Heart right ventricle (tissue), 16 donors: ENCODE data around the gene DDHD1. TPM values are rescaled to one million over a fixed set of nuclear protein-coding genes. Genes with fewer than 3 reads are reported as not detected.

ENCODE experiments used
- ATAC-seq, 8 donors: fragments of 200-7000 bp; cut with Tn5 transposase; one replicate each; pipeline ENCODE4 v1.9.1; 2020; ENCODE audit warnings: mild to moderate bottlenecking in 8 of 8, moderate library complexity in 8 of 8, moderate number of reproducible peaks in 1 of 8
- DNase-seq, 2 donors: peaks; one replicate each; pipeline ENCODE4 v3.0.0-alpha.2; 2020
- H3K27ac ChIP-seq, 10 donors: fragments of 200-600 bp; sonication (generic) in 2 of 10; one replicate each; pipeline versions ENCODE4 v1.5.0 to v1.8.0; 2020 to 2022; ENCODE audit warnings: mild to moderate bottlenecking in 3 of 10
- H3K27me3 ChIP-seq, 7 donors: fragments of 200-600 bp; one replicate each; pipeline ENCODE4 v1.8.0; 2021 to 2022; ENCODE audit warnings: mild to moderate bottlenecking in 2 of 7
- H3K36me3 ChIP-seq, 9 donors: fragments of 200-600 bp; sonication (generic) in 1 of 9; one replicate each; pipeline versions ENCODE4 v1.5.0 to v1.8.0; 2020 to 2022; ENCODE audit warnings: mild to moderate bottlenecking in 2 of 9
- H3K4me1 ChIP-seq, 9 donors: fragments of 200-600 bp; sonication (generic) in 1 of 9; one replicate each; pipeline versions ENCODE4 v1.5.0 to v1.8.0; 2020 to 2022; ENCODE audit warnings: mild to moderate bottlenecking in 4 of 9
- H3K4me3 ChIP-seq, 10 donors: fragments of 200-600 bp; sonication (generic) in 2 of 10; one replicate each; pipeline versions ENCODE4 v1.5.0 to v1.8.0; 2020 to 2022; ENCODE audit warnings: mild to moderate bottlenecking in 7 of 10, moderate library complexity in 2 of 10
- H3K9me3 ChIP-seq, 11 donors: fragments of 200-600 bp in 10 of 11; sonication (generic) in 2 of 11; one replicate each; pipeline versions ENCODE4 v1.5.0 to v1.8.0; 2013 to 2022; ENCODE audit warnings: mild to moderate bottlenecking in 2 of 11, control low read depth in 1 of 11, moderate library complexity in 1 of 11
- WGBS, 2 donors: extraction: QIAGEN DNeasy Blood & Tissue Kit; methylation state at CpG; one replicate each; pipeline ENCODE4 v1.1.7; 2013; ENCODE audit warnings: inconsistent platforms in 1 of 2; 5-methylcytosine and 5-hydroxymethylcytosine counted together
- intact Hi-C, 10 donors: fragments of 100-400 bp; cut with DNase I; formaldehyde crosslinking; loops; one replicate each; pipeline versions ENCODE4 v1.11.1 to v1.14.2; 2022
- polyA plus RNA-seq, 2 donors: library from polyadenylated mRNA; stranded (reverse); fragments of 200-250 nt; gene quantifications; one replicate each; pipeline ENCODE4 v1.2.3, GENCODE V29; 2013
- total RNA-seq, 10 donors: library from RNA; stranded (reverse); fragmentation: NEBNext Ultra II Directional in 3 of 10; extraction: Animal tissue kit (Norgen Biotek cat#: 25700) in 3 of 10; gene quantifications; one replicate each; pipeline versions ENCODE4 v1.2.1 to v1.2.4, GENCODE V29; 2021 to 2023
- TF ChIP-seq, protein P1 (sequence below), 9 donors: fragments of 200-600 bp; sonication (generic) in 2 of 9; IDR thresholded peaks; one replicate each; pipeline versions ENCODE4 v1.5.0 to v1.8.0; 2021 to 2022; ENCODE audit warnings: antibody characterized with exemption in 9 of 9, mild to moderate bottlenecking in 5 of 9, moderate library complexity in 1 of 9
- donor health status: Arrhythmogenic right ventricular cardiomyopathy.
- donor health status: ischemic (EF 13 %, LVEDD 7.1; RV severe dilation, severe dysfunction).
- donor health status: healthy with polysubstance abuse.
- donor health status: DM: no; HTN: yes; CAD: no.
- donor health status: DM: no; HTN: no; CAD: no.
- donor health status: ischemic (EF 25% LVEDD 6.9; RV normal size, moderate dysfunction).
- donor health status: ischemic (EF 25% LVEDD 5.7; RV mildly dilated, moderate dysfunction).
- donor health status: healthy.
- donor health status: DM: yes; HTN: yes; CAD: no.
- donor health status: Ischemic cardiomyopathy.
- donor health status: ischemic (EF 35%, LVEDD 5.7; RV mildly dilated, moderate dysfunction).
- donor health status: nonischemic (EF 11% LVEDD 7.7; RV severe dilation, severe dysfunction).
- donor health status: DM: yes; HTN: yes; CAD: no.
- donor health status: PGD.
- donor health status: ischemic (EF 29% LVEDD 5.4; RV normal size, mild dysfunction).
- donor health status: nonischemic (EF 23%, LVEDD 6.1; RV moderate dilation, normal function).

The DDHD1 gene
- total and polyA plus RNA-seq, 12 donors = 2.1 to 9.6 (median 7.4) TPM

DNA sequence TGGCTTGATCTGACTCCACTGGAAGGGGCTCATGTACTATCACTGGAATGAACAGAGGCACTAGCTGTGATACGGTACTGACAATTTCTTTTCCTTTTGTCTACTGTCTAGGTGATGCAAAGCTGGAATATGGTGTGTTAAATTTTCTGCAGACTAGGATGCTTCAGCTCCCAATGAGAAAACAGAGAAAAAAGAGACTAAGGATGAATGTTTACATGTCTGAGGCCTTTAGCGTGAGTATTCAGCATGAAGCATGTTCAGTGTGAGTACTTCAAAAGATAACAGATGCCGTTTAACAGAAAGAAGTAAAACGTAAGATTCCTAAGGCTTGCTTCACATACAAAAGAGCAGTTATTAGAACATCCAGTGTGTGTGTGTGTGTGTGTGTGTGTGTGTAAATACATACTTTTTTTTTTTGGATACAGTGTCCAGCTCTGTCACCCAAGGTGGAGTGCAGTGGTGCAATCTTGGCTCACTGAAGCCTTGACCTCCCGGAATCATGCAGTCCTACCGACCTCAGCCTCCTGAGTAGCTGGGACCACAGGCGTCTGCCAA lies 110.0 kb downstream of the DDHD1 start:
- peak in 7 of 8 donors; percentile 14 to 77 (median 37) for ATAC-seq

DNA sequence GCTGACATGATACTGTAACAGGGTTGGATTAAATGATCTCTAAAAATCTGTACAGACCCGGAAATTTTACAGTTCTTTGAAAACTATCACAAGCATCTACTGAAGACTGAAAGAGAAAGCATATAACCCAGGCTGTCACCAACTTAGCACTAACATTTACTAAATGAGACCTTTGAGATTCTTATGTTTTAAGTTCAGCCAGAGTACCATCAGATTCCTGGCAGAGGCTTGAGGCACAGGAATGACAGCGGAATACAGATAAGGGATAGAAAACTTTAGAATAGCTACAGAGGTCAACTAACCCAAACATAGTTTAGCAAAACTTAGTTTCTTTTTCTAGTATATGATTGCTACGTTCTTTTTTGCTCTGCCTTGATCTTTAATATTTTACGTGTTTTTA lies 110.6 kb downstream of the DDHD1 start:
- no peaks in the 10 kb centered on the region for H3K9me3 ChIP-seq
- intact Hi-C loops = loop anchor here in 4 of 10 donors (5.0 to 10.0 kb wide), 3 partner anchors 78 to 90 kb away; partner anchors contain the start of gene FERMT2 (in 3 of the 4)
- H3K27me3 ChIP-seq = no peaks in the 10 kb centered on the region
- DNase-seq (no peak), ATAC-seq (peak; percentile 68 to 84 (median 74))
- H3K27ac ChIP-seq = peak overlapping the region; percentile 1 to 82 (median 70)
- peak overlapping the region in 6 of 10 donors; percentile 0 to 27 (median 18) for H3K4me3 ChIP-seq
- 16 to 17% methylated on average over 4 of the region's 4 CpGs for WGBS, 2 donors
- H3K36me3 ChIP-seq = peaks cover 0 to 43% (median 0%) of the 10 kb centered on the region in 9 donors
- H3K4me1 ChIP-seq = peaks cover 0 to 51% (median 35%) of the 10 kb centered on the region in 9 donors
- TF ChIP-seq, protein P1, sequence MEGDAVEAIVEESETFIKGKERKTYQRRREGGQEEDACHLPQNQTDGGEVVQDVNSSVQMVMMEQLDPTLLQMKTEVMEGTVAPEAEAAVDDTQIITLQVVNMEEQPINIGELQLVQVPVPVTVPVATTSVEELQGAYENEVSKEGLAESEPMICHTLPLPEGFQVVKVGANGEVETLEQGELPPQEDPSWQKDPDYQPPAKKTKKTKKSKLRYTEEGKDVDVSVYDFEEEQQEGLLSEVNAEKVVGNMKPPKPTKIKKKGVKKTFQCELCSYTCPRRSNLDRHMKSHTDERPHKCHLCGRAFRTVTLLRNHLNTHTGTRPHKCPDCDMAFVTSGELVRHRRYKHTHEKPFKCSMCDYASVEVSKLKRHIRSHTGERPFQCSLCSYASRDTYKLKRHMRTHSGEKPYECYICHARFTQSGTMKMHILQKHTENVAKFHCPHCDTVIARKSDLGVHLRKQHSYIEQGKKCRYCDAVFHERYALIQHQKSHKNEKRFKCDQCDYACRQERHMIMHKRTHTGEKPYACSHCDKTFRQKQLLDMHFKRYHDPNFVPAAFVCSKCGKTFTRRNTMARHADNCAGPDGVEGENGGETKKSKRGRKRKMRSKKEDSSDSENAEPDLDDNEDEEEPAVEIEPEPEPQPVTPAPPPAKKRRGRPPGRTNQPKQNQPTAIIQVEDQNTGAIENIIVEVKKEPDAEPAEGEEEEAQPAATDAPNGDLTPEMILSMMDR (IDR thresholded peaks at IDR 0.05) = no peak

More for the DNA sequence above, 110.0 kb downstream of the DDHD1 start:
- DNase-seq = no peak
- Histone ChIP-seq H3K27ac (peak overlapping the region in 9 of 10 donors; percentile 57 to 82 (median 70)), H3K4me3 (peak overlapping the region in 6 of 10 donors; percentile 0 to 27 (median 18)), H3K9me3 (no peaks in the 10 kb centered on the region), H3K27me3 (no peaks in the 10 kb centered on the region), H3K36me3 (peaks cover 0 to 37% (median 0%) of the 10 kb centered on the region in 9 donors), H3K4me1 (peaks cover 0 to 51% (median 35%) of the 10 kb centered on the region in 9 donors)
- intact Hi-C loops = loop anchor here in 4 of 10 donors (5.0 to 10.0 kb wide), 3 partner anchors 78 to 91 kb away; partner anchors contain the start of gene FERMT2 (in 3 of the 4)
- TF ChIP-seq, protein P1 (IDR thresholded peaks at IDR 0.05) = no peak
- WGBS, 2 donors = 31 to 35% methylated on average over 7 of the region's 7 CpGs

DNA sequence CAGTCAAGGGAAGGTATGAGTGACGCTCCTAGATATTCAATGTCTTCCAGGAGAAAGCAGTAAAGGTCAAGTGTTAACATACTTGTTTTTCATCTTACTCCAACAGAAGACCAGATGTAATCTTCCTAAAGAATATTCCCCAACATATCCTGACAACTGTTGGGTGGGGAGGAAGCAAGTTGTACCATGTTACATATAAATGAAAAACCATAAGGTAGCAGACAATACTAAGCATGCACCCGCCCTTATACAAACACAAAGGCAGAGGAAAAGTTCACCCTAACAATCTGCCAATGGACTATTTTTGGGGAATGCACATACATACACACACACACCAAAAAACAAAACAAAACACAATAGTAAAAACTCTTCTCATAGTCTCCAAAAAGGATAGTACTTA lies 112.1 kb downstream of the DDHD1 start:
- Histone ChIP-seq H3K27me3 (no peaks in the 10 kb centered on the region), H3K9me3 (no peaks in the 10 kb centered on the region), H3K4me1 (peaks cover 0 to 51% (median 35%) of the 10 kb centered on the region in 9 donors), H3K27ac (peak overlapping the region in 9 of 10 donors; percentile 12 to 82 (median 69)), H3K4me3 (no peak overlapping the region), H3K36me3 (peaks cover 0 to 44% (median 0%) of the 10 kb centered on the region in 9 donors)
- 69 to 73% methylated on average over 2 of the region's 2 CpGs for WGBS, 2 donors
- TF ChIP-seq, protein P1 (IDR thresholded peaks at IDR 0.05) = no peak
- ATAC-seq (peak; percentile 21 to 75 (median 50)), DNase-seq (no peak)
- intact Hi-C loops = loop anchor here in 4 of 10 donors (5.0 to 10.0 kb wide), 3 partner anchors 76 to 89 kb away; partner anchors contain the start of gene FERMT2 (in 3 of the 4)

DNA sequence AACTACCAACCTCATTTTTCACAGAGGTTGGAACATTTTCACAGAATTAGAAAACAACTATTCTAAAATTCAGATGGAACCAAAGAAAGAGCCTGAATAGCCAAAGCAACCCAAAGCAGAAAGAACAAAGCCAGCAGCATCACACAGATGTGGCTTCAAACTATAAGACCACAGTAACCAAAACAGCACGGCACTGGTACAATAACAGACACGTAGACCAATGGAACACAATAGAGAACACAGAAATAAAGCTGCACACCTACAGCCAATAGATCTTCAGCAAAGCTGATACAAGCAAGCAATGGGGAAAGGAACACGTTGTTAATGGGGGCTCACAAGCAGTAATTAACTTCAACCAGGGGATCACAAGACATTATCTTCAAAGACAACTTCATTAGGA lies 114.5 kb downstream of the DDHD1 start:
- peaks cover 0 to 55% (median 32%) of the 10 kb centered on the region in 9 donors for H3K4me1 ChIP-seq
- peaks cover 0 to 39% (median 0%) of the 10 kb centered on the region in 9 donors for H3K36me3 ChIP-seq
- TF ChIP-seq, protein P1 (IDR thresholded peaks at IDR 0.05) = no peak
- intact Hi-C loops = no loop called here
- WGBS, 2 donors = 97 to 98% methylated on average over 3 of the region's 3 CpGs
- DNase-seq (no peak), ATAC-seq (no peak)
- H3K27me3 ChIP-seq = no peaks in the 10 kb centered on the region
- no peak overlapping the region for H3K4me3 ChIP-seq
- peak overlapping the region in 3 of 10 donors; percentile 0 to 82 (median 82) for H3K27ac ChIP-seq
- H3K9me3 ChIP-seq = no peaks in the 10 kb centered on the region
